SIG-M5 treated with dmso at 0.1 percent for 504 hours (cell line): ENCODE measurements around the gene CEP295NL.
A peak's percentile ranks its signal among the peaks of the same experiment; 100 is the strongest.
"Not testable (repeated sequence)": the region's sequence is repeated elsewhere in the genome, so short reads cannot be mapped to it uniquely, and the experiment has no call there.

ENCODE experiments used
- DNase-seq: peaks from one replicate; lab custom pipeline; 2025; ENCODE audit not compliant: unreplicated experiment; lab: John Stamatoyannopoulos, UW

Gene CEP295NL, protein sequence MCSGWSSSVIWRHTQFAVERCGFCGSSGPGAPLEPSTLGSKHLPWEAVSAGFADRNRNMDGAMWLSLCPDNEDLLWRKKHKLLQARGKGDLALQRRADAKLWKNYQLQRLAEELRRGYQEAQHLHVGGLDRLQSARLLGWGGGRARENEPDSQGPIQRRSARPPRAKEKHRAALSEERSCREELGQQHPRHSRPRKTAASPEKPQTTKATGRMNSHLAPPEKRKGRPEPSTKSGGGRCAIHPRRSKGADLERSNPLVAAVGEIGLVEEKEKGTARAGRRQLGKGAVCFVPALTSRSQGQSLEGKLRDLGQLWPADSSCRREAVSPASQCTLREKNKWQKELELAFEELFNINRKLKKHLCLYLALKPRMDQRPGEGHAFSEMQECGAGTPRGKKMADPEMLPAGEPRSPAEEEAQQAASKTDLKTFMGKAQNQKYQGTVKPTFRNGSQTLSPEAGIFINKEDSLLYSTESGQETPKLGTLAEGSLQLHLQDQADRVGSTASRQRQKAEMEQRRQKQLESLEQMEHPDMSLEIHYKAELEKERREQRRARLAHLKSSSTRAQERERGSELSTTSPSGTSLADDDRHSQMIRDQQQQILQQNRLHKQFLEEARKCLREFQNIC

DNA sequence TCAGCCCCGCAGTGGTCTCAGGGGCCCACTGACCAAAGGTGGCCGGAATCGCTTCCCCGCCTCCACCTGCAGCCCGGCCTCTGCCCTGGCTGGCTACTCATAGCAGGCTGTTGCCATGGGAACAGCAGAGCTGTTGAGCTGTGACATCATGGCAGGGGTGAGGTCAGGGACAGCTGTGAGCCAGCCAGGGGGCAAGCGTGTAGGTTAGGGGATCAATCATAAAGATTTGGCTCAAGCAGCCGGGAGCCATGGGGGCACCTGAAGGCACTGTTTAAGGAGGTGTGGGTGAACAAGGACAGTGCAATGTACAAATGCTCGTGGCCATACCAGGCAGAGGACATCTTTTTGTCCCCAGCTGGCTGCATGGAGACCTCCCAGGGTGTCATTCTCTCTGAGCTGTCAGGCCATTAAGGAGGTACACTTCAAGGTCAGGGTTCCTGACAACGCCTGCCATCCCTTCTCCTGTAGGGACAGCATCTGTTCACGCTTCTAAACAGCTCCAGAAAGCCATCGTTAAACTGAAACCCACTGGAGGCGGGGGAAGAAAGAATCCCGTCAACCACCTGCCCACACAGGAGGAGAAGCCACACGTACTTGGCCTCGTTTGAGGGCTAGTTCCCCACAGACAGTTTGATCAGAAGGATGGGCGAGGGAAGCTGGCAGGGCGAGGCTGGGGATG lies at the start of gene CEP295NL:
Gene CEP295NL (minus strand): TSS at position 101 of the 679 bp plus-strand sequence. CDS start 1,373 bp downstream, outside the sequence.
- DNase-seq = no peak

DNA sequence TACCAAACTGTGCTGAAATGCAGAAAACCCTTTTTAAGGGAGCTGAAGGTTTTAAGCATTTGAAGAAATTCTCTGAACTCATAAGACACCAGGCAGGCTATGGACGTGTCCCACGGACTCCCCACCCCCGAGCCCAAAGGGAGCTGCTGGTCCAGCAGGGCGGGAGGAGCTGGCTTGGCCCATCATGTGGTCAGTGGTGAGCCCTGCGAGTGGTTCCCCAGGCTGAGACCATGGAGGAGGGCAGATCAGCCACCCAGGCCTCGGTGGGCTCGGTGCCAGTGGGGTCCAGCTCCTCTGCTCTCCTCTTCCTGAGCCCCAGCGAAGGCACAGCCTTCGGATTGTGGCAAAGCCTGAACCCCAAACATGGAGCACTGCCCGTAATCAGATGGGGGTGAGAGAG lies 49.7 kb upstream of the CEP295NL start:
- no peak for DNase-seq

DNA sequence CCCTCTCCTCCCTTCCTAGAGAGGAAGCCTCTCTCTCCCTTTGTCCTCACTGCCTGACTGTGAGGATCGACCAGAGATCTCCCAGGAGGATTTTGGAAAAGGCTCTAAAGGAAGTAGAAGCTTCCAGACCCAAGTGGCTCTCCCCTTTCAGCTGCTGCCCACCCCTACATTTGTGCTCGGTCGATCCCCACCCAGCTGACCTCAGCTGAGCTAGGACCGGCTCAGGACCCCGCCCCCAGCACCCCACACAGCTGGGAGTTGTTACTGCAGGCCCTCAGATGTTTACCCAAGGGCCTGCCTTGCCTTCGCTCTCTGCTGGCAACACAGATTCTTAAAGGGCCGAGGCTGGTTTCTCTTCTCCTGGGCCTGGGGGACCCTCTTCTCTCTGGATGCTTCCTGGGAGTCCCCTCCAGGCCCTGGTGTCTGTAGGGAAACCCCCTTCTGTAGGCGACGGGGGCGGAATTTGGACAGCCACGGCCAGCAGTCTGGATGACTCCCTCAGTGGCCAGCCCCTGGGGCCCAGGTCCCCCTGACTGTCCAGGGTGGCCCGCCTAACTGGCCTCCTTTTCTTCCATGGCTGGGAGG lies 49.1 kb upstream of the CEP295NL start:
- DNase-seq = no peak

DNA sequence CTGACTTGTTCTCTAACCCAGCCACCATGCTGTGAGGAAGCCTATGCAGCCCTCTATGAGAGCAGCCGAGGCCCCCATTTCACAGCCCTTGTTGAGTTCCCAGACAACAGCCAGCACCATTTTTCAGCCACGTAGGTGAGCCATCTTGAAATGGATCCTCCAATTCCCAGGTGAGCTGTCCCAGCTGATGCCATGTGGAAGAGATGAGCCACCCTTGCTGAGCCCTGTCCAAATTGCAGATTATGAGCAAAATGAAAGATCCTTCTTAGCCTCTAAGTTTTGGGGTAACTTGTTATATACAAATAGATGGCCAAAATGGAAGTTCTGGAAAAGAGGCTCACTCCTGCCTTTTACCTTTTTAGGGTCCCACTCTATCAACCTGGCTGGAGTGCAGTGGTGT lies 47.9 kb upstream of the CEP295NL start:
- DNase-seq = no peak

DNA sequence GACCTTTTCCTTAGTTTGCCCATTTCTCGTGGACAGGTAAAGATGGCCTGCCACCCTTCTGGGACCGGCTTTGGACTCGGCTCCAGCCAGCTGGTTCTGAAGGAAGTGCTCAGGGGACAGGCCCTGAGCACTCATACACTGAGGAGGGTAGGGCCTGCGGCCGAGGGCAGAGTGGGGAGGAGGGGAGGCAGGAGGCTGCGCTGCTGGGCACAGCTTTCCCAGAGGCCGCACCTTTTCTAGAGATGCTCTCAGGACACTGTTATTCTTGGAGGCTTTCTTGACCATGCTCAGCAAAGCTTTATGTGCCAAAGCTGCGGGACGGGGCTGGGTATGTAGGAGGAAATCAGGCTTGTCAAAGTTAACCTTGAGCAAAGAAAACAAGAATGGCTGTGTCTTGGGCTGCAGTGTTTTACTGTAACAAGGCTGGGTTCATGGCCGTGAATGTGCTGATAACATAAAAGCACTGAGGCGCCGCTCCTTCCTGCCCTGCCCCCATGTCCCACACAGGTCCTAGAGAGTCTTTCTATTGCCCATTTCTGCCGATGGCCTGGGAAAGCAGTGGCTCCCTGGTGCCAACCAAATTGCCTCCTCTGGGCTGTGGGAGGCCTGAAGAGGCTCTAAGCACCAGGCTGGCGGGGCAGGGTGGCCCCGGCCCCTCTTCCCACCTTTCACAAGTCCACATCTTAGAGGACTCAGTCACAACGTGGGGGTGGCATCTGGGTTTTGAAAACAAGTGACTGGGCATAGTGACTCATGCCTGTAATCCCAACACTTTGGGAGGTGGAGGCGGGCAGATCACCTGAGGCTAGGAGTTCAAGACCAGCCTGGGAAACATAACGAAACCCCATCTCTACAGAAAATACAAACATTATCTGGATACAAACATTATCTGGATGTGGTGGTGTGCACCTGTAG lies 44.5 kb upstream of the CEP295NL start:
- DNase-seq = no peak

DNA sequence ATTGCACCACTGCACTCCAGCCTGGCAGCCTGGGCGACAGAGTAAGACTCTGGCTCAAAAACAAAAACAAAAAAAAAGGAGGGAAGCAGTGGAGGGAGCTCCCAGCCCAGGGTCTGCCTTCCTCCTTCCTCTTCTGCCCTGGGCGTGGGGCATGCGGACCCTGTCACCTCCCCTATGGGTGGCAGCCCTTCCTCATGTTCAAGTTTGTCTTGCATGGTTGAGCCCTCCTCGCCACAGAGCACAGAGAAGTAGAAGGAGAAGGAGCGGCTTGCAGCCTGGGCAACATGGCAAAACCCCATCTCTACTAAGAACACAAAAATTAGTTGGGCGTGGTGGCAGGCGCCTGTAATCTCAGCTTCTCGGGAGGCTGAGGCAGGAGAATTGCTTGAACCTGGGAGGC lies 43.6 kb upstream of the CEP295NL start:
- DNase-seq = no peak

DNA sequence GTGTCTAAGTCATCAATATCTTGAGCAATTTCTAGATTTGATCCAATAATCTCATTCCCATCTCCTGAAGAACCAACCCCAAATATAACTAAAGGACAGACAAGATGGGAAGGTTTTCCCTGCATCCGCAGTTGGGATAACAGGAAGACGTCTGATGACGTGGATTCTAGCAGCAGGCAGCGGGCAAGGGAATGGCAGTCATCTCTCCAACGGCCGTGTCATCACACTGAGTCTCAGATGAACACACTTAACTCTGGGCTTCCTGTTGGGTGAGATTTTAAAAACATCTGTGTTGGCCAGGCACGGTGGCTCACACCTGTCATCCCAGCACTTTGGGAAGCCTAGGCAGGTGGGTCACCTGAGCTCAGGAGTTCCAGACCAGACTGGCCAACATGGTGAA lies 43.1 kb upstream of the CEP295NL start:
- no peak for DNase-seq

DNA sequence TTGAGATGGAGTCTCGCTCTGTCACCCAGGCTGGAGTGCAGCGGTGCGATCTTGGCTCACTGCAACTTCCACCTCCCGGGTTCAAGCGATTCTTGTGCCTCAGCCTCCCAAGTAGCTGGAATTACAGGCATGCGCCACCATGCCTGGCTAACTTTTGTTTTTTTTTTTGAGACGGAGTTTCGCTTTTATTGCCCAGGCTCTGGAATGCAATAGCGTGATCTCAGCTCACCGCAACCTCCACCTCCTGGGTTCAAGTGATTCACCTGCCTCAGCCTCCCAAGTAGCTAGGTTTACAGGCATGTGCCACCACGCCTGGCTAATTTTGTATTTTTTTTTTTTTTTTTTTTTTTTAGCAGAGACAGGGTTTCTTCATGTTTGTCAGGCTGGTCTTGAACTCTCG lies 42.5 kb upstream of the CEP295NL start:
- DNase-seq = not testable (repeated sequence)

DNA sequence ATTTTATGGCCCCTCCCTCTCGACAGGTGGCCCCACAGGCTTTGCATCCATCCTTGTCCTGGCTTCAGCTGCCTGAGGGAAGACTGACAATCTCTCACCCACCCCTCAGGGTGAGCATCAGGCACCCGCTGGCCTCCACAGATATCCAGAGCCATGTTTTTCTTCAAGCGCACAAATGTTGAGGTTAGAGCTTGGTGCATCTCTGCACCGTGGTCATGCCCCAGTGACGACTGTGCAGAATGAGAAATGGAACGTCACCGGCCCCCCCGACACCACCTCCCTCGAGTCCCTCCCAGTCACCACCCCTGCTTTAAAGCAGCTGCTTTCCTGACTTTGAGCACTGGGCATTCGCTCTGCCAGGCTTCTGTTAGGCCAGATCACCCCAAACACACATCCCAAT lies 42.0 kb upstream of the CEP295NL start:
- DNase-seq = no peak

DNA sequence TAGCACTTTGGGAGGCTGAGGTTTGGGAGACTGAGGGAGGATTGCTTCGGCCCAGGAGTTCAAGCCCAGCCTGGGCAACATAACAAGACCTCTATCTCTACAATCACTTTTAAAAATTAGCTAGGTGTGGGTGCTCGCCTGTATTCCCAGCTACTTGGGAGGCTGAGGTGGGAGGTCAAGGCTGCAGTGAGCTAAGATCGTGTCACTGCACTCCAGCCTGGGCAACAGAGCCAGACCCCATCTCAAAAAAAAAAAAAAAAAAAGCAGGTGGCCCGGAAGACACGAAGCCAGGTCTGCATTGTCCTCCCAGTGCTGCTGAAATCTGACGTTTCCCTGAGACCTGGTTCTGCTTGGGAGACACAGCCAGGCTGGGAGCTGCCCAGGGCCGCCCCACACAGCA lies 41.0 kb upstream of the CEP295NL start:
- DNase-seq = no peak

DNA sequence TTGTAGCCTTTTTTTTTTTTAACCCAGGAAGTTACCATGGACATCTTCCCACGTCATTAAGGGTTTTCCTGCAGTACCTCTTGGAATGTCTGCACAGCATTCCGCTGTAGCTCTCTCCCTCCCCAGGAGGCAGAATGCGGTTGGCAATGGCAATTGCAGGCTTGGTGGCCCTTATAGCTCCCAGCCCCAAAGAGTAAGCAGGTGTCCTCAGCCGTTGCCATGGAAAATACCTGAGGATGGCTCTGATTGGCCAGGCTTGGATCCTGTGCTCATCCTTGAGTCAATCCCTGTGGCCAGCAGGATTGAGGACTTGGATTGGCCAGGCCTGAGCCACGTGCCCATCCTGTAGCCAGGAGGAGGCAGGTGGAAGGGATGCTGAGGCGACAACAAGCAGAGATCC lies 37.7 kb upstream of the CEP295NL start:
- no peak for DNase-seq

DNA sequence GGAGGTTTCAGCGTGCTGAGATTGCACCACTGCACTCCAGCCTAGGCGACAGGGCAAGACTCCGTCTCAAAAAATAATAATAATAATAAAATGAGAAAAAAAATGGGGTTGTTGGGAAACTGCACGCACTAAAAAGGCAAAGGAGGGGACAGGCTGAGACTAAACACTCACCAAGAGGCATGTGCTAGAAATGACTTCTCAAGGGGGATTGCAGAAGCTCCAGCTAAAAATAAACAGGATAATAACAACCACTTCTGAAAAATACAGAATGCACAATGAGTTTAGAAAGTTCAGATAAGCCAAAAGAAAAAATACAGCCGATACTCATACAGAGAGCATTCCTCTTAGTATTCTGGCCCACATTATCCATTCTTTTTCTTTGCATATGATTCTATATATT lies 37.3 kb upstream of the CEP295NL start:
- DNase-seq = no peak

DNA sequence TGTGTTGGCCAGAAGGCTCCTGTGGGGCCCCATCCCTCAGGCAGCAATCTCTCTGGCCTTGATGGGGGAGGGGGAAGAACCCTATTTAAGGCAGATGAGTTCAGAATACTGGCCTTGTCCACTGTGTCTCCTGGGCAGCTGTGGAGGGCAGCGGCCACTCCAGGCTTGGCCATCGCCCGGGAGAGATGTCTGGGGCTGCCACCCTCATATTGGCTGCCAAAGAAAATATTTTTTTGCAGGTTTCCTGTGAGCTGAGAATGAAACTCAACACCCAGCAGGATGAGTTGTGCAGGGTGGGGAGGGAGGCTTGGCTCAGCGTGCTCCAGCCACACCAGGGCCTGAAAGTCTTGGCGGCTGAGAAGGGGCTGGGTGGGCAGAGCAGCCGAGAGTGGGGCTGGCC lies 36.6 kb upstream of the CEP295NL start:
- no peak for DNase-seq

DNA sequence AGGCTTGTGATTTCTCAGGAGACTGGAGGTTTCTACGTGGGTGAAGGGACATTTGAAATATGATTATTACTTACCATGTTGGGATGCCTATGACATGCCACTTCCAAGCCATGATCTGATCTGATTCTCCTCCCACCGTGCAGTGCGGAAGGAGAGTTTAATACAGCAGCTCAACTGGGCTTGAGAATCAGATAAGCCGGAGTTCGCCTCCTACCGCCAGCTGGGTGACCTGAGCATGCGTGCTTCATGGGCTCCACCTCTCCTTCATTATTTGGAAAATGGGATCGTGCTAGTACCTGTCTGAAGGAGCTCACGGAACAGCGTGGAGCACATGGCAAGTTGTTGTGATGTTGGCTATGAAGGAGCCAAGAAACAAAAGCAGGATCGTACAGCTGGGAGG lies 34.6 kb upstream of the CEP295NL start:
- DNase-seq = no peak

DNA sequence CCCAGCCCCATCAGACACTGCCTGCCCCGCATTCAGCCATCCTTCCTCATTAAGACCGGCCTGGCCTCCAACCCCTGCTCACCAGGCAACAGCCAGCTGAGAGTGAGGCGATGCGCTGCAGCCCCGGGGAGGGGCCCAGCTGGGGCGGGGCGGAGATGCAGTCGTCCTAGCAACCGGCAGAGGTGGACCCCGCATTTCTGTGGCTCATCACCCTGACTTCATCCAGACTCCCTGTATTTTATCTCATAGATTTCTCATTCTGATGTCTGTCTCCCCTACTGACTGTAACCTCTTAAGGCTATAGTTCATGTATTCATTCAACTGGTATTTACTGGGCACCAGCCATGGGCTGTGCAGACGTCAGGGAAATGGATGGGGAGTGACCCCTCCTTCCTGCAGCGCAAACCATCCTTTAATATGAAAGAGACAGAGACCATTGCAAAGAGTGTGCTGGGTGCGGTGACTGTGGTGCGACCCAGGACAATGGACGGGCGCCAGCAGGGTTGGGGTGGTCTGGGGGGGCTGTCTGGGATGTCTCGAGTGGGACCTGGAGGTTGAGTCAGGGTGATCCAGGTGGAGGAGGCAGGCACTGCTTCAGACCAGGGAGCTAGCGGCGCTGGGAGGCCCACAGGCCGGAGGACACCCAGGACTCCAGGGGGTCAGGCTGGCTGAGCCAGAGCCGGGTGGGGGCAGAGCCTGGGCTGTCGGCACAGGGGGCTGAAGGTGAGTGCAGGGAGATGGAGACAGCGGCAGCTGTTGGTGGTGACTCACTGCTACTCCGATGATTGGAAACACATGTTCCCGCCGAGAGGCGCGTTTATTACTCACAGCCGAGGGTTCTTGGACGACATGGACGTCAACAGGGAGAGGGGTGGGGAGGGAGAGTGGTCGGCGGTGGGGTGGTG lies 32.7 kb upstream of the CEP295NL start:
- DNase-seq = no peak

DNA sequence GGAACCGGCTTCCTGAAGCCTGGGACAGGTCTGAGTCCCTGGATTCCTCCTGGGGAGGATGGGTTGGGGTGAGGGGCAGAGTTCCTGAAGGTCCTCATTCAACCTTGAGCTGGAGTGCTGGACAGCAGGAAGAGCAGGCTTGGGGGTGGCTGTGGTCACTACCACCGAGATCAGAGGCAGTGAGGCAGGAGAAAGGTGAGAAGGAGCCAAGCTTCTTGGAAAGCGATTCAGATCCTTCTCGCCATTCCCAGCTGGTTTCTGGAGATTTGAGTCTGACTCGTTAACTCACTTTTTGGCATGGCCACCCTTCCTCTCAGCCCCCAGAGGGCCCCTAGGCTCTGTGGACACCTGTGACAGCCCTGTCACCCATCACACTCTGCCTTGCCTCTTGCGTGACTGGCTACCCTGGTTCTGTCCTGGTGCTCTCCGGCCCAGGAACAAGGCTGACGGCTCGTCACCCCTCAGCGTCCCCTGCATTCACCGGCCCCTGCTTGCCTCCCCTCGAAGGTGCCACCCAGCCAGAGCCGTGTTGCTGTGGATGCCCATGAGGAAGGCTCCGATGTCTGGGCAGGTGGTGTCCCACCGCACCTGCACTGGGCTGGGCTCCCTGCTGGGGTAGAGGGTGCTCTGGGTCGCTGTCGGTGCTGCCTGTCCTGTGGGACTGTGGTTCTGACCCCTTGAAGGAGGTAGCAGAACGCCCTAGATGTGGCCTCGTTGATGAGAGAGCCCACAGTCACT lies 31.8 kb upstream of the CEP295NL start:
- DNase-seq = no peak

DNA sequence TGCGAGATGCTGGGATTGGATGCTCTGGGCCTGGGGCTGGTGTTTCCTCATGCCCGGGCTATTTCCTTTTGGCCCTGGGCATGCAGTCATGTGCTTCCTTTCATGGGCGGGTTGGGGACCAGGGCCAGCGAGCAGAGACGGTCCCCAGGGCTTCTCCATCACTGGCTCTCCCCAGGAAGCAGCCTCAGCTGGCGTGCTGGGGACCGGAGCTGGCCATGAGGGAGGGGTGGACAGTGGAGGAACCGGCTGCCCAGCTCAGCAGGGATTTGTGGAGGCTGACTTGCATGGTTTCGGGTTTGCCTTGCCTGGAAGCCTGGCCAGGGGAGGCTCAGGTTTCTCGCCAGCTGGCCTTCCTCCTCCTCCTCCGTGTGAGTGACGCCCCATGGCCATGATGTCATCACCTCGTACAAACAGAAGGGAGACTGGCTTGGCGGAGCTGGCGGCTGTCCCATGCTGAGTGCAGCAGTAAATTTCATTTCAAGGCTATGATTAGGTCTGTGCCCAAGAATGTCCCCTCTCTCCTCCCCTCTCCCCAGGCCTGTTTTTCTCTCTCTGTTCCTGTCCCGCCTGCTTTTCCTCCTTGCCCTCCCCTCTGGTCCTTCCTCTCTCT lies 31.1 kb upstream of the CEP295NL start:
- DNase-seq = peak; percentile 19
